ENCODE data around the gene UBXN4. TPM values are rescaled to one million over a fixed set of nuclear protein-coding genes. Genes with fewer than 3 reads are reported as not detected.

The UBXN4 gene
- total RNA-seq, 4 donors from 2014 or later, result 60.2 to 102 (median 78.3) TPM

GRCh38 chr2:135744760-135745314 lies 3.2 kb downstream of the UBXN4 start:
- Histone ChIP-seq H3K27me3 (no peaks in the 10 kb centered on the region), H3K36me3 (peaks cover 0 to 24% (median 0%) of the 10 kb centered on the region in 3 donors), H3K27ac (no peak overlapping the region), H3K4me1 (peaks cover 0 to 12% (median 6%) of the 10 kb centered on the region in 4 donors), H3K4me3 (no peak overlapping the region), H3K9me3 (no peaks in the 10 kb centered on the region)
- TF ChIP-seq POLR2A (IDR thresholded peaks at IDR 0.05) (no peak), CTCF (IDR thresholded peaks at IDR 0.05) (no peak)
- no peak for DNase-seq

- Histone ChIP-seq H3K9me3 (no peaks in the 10 kb centered on the region), H3K4me3 (no peak overlapping the region), H3K27ac (no peak overlapping the region), H3K4me1 (peaks cover 0 to 12% (median 6%) of the 10 kb centered on the region in 4 donors), H3K36me3 (peaks cover 0 to 31% (median 0%) of the 10 kb centered on the region in 3 donors), H3K27me3 (no peaks in the 10 kb centered on the region)
- DNase-seq, result no peak
- TF ChIP-seq CTCF (IDR thresholded peaks at IDR 0.05) (no peak), POLR2A (IDR thresholded peaks at IDR 0.05) (no peak)
Observed at GRCh38 chr2:135745545-135745944, 3.9 kb downstream of the UBXN4 start.

GRCh38 chr2:135755573-135755972 lies 13.9 kb downstream of the UBXN4 start:
- no peak for TF ChIP-seq POLR2A (IDR thresholded peaks at IDR 0.05)
- TF ChIP-seq CTCF (IDR thresholded peaks at IDR 0.05), result no peak
- H3K27me3 ChIP-seq, result no peaks in the 10 kb centered on the region
- no peak for DNase-seq
- H3K9me3 ChIP-seq, result peaks cover 0 to 15% (median 0%) of the 10 kb centered on the region in 4 donors
- H3K27ac ChIP-seq, result no peak overlapping the region
- no peak overlapping the region for H3K4me3 ChIP-seq
- peaks cover 0 to 92% (median 0%) of the 10 kb centered on the region in 3 donors for H3K36me3 ChIP-seq
- no peaks in the 10 kb centered on the region for H3K4me1 ChIP-seq

- H3K27me3 ChIP-seq, result no peaks in the 10 kb centered on the region
- peaks cover 0 to 98% (median 0%) of the 10 kb centered on the region in 3 donors for H3K36me3 ChIP-seq
- no peak for DNase-seq
- TF ChIP-seq CTCF (IDR thresholded peaks at IDR 0.05), result no peak
- H3K4me3 ChIP-seq, result no peak overlapping the region
- H3K9me3 ChIP-seq, result peaks cover 0 to 15% (median 0%) of the 10 kb centered on the region in 4 donors
- no peak overlapping the region for H3K27ac ChIP-seq
- H3K4me1 ChIP-seq, result no peaks in the 10 kb centered on the region
Observed at GRCh38 chr2:135756692-135757091, 15.0 kb downstream of the UBXN4 start.

- Histone ChIP-seq H3K27me3 (no peaks in the 10 kb centered on the region), H3K36me3 (peaks cover 0 to 99% (median 0%) of the 10 kb centered on the region in 3 donors), H3K4me3 (no peak overlapping the region), H3K4me1 (no peaks in the 10 kb centered on the region), H3K9me3 (peaks cover 0 to 6% (median 0%) of the 10 kb centered on the region in 4 donors), H3K27ac (no peak overlapping the region)
- TF ChIP-seq POLR2A (IDR thresholded peaks at IDR 0.05) (no peak), CTCF (IDR thresholded peaks at IDR 0.05) (no peak)
- DNase-seq, result no peak
Observed at GRCh38 chr2:135762022-135762421, 20.4 kb downstream of the UBXN4 start.

Measured in Peyer's patch (tissue), 4 donors.